H1 (cell line): ENCODE results near the gene MTR.

Experiments used
- CBX8 ChIP-seq: fragments of 300-800, 300-1000 bp; sonication (generic); IDR thresholded peaks from 2 replicates; pipeline ENCODE4 v1.7.1; 2016; ENCODE audit warnings: low read depth, low read length, borderline replicate concordance
- EP300 ChIP-seq, 2 experiments: IDR thresholded peaks; 1 replicate in 1 of 2; 2 replicates in 1 of 2; pipeline ENCODE4 v1.6.1; 2011 to 2012; ENCODE audit warnings: low read depth in 2 of 2, low read length in 2 of 2, mild to moderate bottlenecking in 2 of 2, borderline replicate concordance in 1 of 2, inconsistent platforms in 1 of 2, moderate library complexity in 1 of 2
- EZH2 ChIP-seq: fragments of 200-600 bp; sonication (generic); IDR thresholded peaks from 2 replicates; pipeline ENCODE4 v1.7.1; 2012; ENCODE audit warnings: low read depth, mild to moderate bottlenecking, moderate library complexity, low read length, inconsistent platforms; ENCODE audit not compliant: severe bottlenecking
- POLR2A ChIP-seq, 2 experiments: IDR thresholded peaks; 1 replicate in 1 of 2; 2 replicates in 1 of 2; pipeline ENCODE4 v1.6.1; 2011; ENCODE audit warnings: low read depth in 2 of 2, low read length in 2 of 2, mild to moderate bottlenecking in 2 of 2; ENCODE audit errors: control extremely low read depth in 1 of 2
- POLR2AphosphoS5 ChIP-seq: IDR thresholded peaks from 2 replicates; pipeline ENCODE4 v1.6.1; 2011; ENCODE audit warnings: low read depth, low read length
- RAD21 ChIP-seq, 2 experiments: IDR thresholded peaks in 1 of 2; conservative IDR thresholded peaks in 1 of 2; 2 replicates each; pipeline ENCODE4 v1.6.1; 2011; ENCODE audit warnings: low read depth in 2 of 2, low read length in 2 of 2, improper control_type of control experiment in 1 of 2, inconsistent platforms in 1 of 2, mild to moderate bottlenecking in 1 of 2, moderate library complexity in 1 of 2
- RXRA ChIP-seq: IDR thresholded peaks from 2 replicates; pipeline ENCODE4 v1.6.1; 2011; ENCODE audit warnings: low read depth, mild to moderate bottlenecking, low read length, moderate library complexity; ENCODE audit not compliant: insufficient read depth
- SUZ12 ChIP-seq: fragments of 200-600 bp; sonication (generic); IDR thresholded peaks from 2 replicates; pipeline ENCODE4 v1.6.1; 2012; ENCODE audit warnings: mild to moderate bottlenecking, inconsistent platforms, low read length, moderate library complexity, mixed read lengths
- TEAD4 ChIP-seq: IDR thresholded peaks from 2 replicates; pipeline ENCODE4 v1.6.1; 2012; ENCODE audit warnings: low read depth, low read length, inconsistent platforms, mixed read lengths
- TF ChIP-seq, protein P1 (sequence below), 3 experiments: IDR thresholded peaks; 1 replicate in 2 of 3; 2 replicates in 1 of 3; pipeline versions ENCODE4 v1.5.1 to v1.6.1; 2011; ENCODE audit warnings: low read length in 3 of 3, mild to moderate bottlenecking in 3 of 3, inconsistent platforms in 2 of 3, low read depth in 1 of 3, moderate library complexity in 1 of 3; ENCODE audit not compliant: insufficient read depth in 1 of 3; ENCODE audit errors: control extremely low read depth in 1 of 3

DNA sequence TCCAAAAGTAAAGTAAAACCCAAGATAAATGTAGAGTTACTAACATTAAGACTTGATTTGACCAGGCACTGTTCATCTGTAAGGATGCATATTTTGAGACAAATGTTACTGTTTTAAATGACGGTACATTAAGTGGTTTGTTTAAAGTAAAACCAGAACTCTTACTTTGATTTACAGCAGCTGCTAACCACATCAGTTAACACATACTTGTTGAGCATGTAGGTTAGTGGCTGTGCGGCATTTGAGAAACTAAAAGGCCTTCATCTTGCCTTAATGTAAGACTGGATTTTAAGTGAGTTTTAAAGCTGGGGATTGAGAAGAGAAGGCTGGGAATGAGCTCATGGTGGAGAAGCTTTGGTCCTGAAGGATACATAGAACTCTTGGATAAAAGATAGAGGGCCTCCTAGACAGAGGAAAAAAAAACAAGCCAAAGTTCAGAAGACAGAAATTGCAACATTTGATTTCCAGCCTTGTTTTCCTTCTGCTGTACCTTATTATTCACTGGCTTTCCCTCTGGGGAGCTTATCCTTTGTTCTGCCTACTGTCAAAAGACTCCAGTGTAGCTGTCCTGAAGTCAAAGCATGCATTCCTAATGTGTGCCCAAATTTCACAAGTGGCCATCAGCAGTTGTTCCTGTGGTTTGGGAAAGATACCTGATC is 66.6 kb downstream of the MTR start:
- TF ChIP-seq, protein P1, sequence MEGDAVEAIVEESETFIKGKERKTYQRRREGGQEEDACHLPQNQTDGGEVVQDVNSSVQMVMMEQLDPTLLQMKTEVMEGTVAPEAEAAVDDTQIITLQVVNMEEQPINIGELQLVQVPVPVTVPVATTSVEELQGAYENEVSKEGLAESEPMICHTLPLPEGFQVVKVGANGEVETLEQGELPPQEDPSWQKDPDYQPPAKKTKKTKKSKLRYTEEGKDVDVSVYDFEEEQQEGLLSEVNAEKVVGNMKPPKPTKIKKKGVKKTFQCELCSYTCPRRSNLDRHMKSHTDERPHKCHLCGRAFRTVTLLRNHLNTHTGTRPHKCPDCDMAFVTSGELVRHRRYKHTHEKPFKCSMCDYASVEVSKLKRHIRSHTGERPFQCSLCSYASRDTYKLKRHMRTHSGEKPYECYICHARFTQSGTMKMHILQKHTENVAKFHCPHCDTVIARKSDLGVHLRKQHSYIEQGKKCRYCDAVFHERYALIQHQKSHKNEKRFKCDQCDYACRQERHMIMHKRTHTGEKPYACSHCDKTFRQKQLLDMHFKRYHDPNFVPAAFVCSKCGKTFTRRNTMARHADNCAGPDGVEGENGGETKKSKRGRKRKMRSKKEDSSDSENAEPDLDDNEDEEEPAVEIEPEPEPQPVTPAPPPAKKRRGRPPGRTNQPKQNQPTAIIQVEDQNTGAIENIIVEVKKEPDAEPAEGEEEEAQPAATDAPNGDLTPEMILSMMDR (IDR thresholded peaks at IDR 0.05; ENCODE audit: control extremely low read depth in 1 of 3, insufficient read depth in 1 of 3, low read depth in 1 of 3, low read length in 3 of 3): no peak
- TF ChIP-seq RAD21 (IDR thresholded peaks at IDR 0.05 in 1 of 2, conservative IDR thresholded peaks at IDR 0.05 in 1 of 2; ENCODE audit: low read depth in 2 of 2, low read length in 2 of 2): no peak
- no peak for TF ChIP-seq POLR2A (IDR thresholded peaks at IDR 0.05; ENCODE audit: control extremely low read depth in 1 of 2, low read depth in 2 of 2, low read length in 2 of 2)
- TF ChIP-seq CBX8: no peak
- TF ChIP-seq EZH2: no peak
- TF ChIP-seq EP300 (IDR thresholded peaks at IDR 0.05; ENCODE audit: borderline replicate concordance in 1 of 2, low read depth in 2 of 2, low read length in 2 of 2): no peak
- TF ChIP-seq RXRA: no peak
- TF ChIP-seq SUZ12: no peak
- no peak for TF ChIP-seq TEAD4
- no peak for TF ChIP-seq POLR2AphosphoS5
